Panc1 (cell line): ENCODE data around the gene IFI44L. TPM values are rescaled to one million over a fixed set of nuclear protein-coding genes. Genes with fewer than 3 reads are reported as not detected.
A peak's percentile ranks its signal among the peaks of the same experiment; 100 is the strongest.

Source experiments
- ATAC-seq: fragments of 200-7000 bp; cut with Tn5 transposase; 2 replicates; pipeline ENCODE4 v1.9.1; 2020; ENCODE audit warnings: mild to moderate bottlenecking, moderate library complexity
- BruUV-seq: library from RNA; stranded (reverse); fragments of 400-500 nt; replicated peaks from 2 replicates; lab custom pipeline; 2021; lab: Mats Ljungman, UMichigan
- CTCF ChIA-PET: fragments of 300-600 bp; sonication (Branson Sonifier 250); formaldehyde crosslinking; loops from one replicate; lab custom pipeline; 2022; ENCODE audit warnings: antibody characterized with exemption; lab: Charles Lee
- POLR2A ChIA-PET: fragments of 300-600 bp; sonication (Branson Sonifier 250); formaldehyde crosslinking; loops from one replicate; lab custom pipeline; 2022; ENCODE audit warnings: antibody characterized with exemption; lab: Charles Lee
- DNase-seq: peaks from one replicate; pipeline ENCODE4 v3.0.0-alpha.2; 2010; ENCODE audit warnings: low read depth, low spot score
- H3K27ac ChIP-seq: 2 replicates; pipeline ENCODE4 v1.5.1; 2011; ENCODE audit warnings: mild to moderate bottlenecking, low read length, inconsistent platforms
- H3K27me3 ChIP-seq: fragments of 200-500 bp; sonication (Bioruptor generic); 2 replicates; pipeline ENCODE4 v1.6.0; 2014; ENCODE audit warnings: low read length, inconsistent platforms; ENCODE audit not compliant: control insufficient read depth, insufficient read depth
- H3K36me3 ChIP-seq: fragments of 200-500 bp; sonication (Bioruptor generic); 2 replicates; pipeline ENCODE4 v1.5.1; 2014; ENCODE audit warnings: inconsistent platforms, mild to moderate bottlenecking, low read length, moderate library complexity; ENCODE audit not compliant: control insufficient read depth, insufficient read depth
- H3K4me1 ChIP-seq: 2 replicates; pipeline ENCODE4 v1.5.1; 2011; ENCODE audit warnings: inconsistent platforms, mild to moderate bottlenecking, low read length, moderate library complexity; ENCODE audit not compliant: control insufficient read depth, insufficient read depth
- H3K4me3 ChIP-seq, 2 experiments: 2 replicates each; pipeline ENCODE4 v1.5.1; 2011 to 2012; ENCODE audit warnings: low read depth in 2 of 2, low read length in 2 of 2, mild to moderate bottlenecking in 2 of 2, inconsistent platforms in 1 of 2, moderate library complexity in 1 of 2
- H3K9me3 ChIP-seq: fragments of 200-500 bp; sonication (Bioruptor generic); 2 replicates; pipeline ENCODE4 v1.5.1; 2014; ENCODE audit warnings: low read depth, mild to moderate bottlenecking, inconsistent platforms, low read length, moderate library complexity; ENCODE audit not compliant: control insufficient read depth, insufficient read depth
- CTCF ChIP-seq: fragments of 450-650 bp; IDR thresholded peaks from 2 replicates; pipeline ENCODE4 v1.5.1; 2017; ENCODE audit warnings: mild to moderate bottlenecking
- POLR2AphosphoS5 ChIP-seq: IDR thresholded peaks from 2 replicates; pipeline ENCODE4 v1.6.1; 2012; ENCODE audit warnings: mild to moderate bottlenecking, low read depth, low read length, moderate library complexity
- REST ChIP-seq, 2 experiments: IDR thresholded peaks; 2 replicates each; pipeline ENCODE4 v1.6.1; 2011 to 2012; ENCODE audit warnings: low read depth in 2 of 2, control low read depth in 1 of 2, low read length in 1 of 2, mild to moderate bottlenecking in 1 of 2, moderate library complexity in 1 of 2; ENCODE audit not compliant: insufficient read depth in 1 of 2
- SIN3A ChIP-seq: IDR thresholded peaks from 2 replicates; pipeline ENCODE4 v1.6.1; 2012; ENCODE audit warnings: low read depth, mild to moderate bottlenecking, low read length, moderate library complexity, borderline replicate concordance; ENCODE audit not compliant: insufficient read depth
- TCF7L2 ChIP-seq: IDR thresholded peaks from 2 replicates; pipeline ENCODE4 v1.6.1; 2011; ENCODE audit warnings: mild to moderate bottlenecking, low read depth, low read length, inconsistent platforms
- in situ Hi-C: cut with HindIII; loops from 2 replicates; pipeline ENCODE4 v1.10.0; 2016; ENCODE audit warnings: low sequenced_read_pairs, low pct_unique_long_range_greater_than_20kb
- intact Hi-C: fragments of 100-400 bp; cut with micrococcal nuclease; formaldehyde crosslinking; loops from one replicate; pipeline ENCODE4 v1.10.0; 2022; ENCODE audit not compliant: unreplicated experiment
- total RNA-seq: library from RNA; stranded (reverse); gene quantifications from one replicate; pipeline ENCODE4 v1.2.1, GENCODE V29; 2021; ENCODE audit not compliant: unreplicated experiment

Gene IFI44L
- total RNA-seq, 1 experiment from 2014 or later, result 0.10 TPM

GRCh38 chr1:78676347-78676982 lies 56.2 kb downstream of the IFI44L start:
- in situ Hi-C loops, result no loop called here
- Histone ChIP-seq H3K9me3 (no peaks in the 10 kb centered on the region), H3K4me3 (no peak overlapping the region), H3K27ac (no peak overlapping the region), H3K4me1 (no peaks in the 10 kb centered on the region), H3K36me3 (no peaks in the 10 kb centered on the region), H3K27me3 (no peaks in the 10 kb centered on the region; the same call in 1 of the 2 replicates)
- peak; percentile 77; the same call in 1 of the 2 replicates for TF ChIP-seq CTCF
- TF ChIP-seq SIN3A, result no peak
- no peak for TF ChIP-seq REST (IDR thresholded peaks at IDR 0.05; ENCODE audit: insufficient read depth in 1 of 2, low read depth in 2 of 2, low read length in 1 of 2)
- no peak for TF ChIP-seq TCF7L2
- ChIA-PET CTCF (no interaction called here), POLR2A (no interaction called here)
- DNase-seq (peak; percentile 24), ATAC-seq (0 out of 2 replicates have a peak, but pooled peaks have one; percentile 66)
- BruUV-seq, result no TSS peak
- intact Hi-C loops, result loop anchor here (1.0 to 5.0 kb wide), 2 partner anchors 59 to 529 kb away; no protein-coding TSS in a partner anchor

DNA sequence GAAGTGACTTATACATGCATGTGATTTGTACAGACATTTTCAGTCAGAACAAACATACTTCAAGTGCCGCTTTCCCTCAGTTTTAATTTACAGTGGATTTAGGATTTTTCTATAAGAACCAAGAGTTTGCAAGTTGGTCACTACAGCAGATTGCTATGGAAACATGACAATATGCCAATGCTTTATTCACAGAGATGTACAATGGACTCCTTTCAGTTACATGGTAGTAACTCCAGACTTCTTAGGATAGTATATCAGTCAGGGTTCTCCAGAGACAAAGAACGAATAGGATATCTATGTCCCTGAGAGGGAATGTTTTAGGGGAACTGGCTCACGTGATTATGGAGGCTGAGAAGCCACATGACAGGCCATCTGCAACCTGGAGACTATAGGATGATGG lies 56.7 kb downstream of the IFI44L start:
- ChIA-PET CTCF (no interaction called here), POLR2A (no interaction called here)
- H3K27ac ChIP-seq, result no peak overlapping the region
- ATAC-seq (no peak), DNase-seq (no peak)
- TF ChIP-seq SIN3A (no peak), POLR2AphosphoS5 (no peak), TCF7L2 (no peak), CTCF (no peak), REST (IDR thresholded peaks at IDR 0.05; ENCODE audit: insufficient read depth in 1 of 2, low read depth in 2 of 2, low read length in 1 of 2) (no peak)
- BruUV-seq, result no TSS peak
- H3K4me3 ChIP-seq, result no peak overlapping the region
- no peaks in the 10 kb centered on the region for H3K9me3 ChIP-seq
- H3K36me3 ChIP-seq, result no peaks in the 10 kb centered on the region
- intact Hi-C loops (loop anchor here (1.0 to 5.0 kb wide), 2 partner anchors 60 to 530 kb away; no protein-coding TSS in a partner anchor), in situ Hi-C loops (no loop called here)
- H3K27me3 ChIP-seq, result no peaks in the 10 kb centered on the region
- H3K4me1 ChIP-seq, result no peaks in the 10 kb centered on the region
